Measurements from ENCODE around the gene CWH43. TPM values are rescaled to one million over a fixed set of nuclear protein-coding genes. Genes with fewer than 3 reads are reported as not detected.

CWH43 gene
- total and polyA plus RNA-seq, 2 donors (not counting 3 experiments of a cell fraction or from before 2014, with no cell fraction given) = not detected

DNA sequence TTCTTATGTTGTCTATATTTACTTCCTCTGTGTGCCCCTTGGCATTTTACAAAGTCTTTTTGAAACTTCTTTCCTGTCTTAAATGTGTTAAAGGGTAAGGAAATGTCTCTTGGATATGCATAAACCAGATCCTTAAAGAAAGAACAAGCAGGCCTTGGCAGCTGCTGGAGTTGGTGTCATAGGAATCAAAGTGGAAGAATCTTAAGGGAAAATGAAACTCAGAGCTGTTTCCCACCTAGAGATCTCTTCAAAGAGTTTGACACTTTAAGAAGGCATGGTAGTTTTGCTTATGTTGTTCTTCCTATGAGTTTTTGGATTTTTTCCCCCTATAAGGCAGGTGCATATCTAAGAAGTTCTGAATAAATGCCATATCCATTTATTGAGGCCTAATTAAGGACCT, 37.0 kb upstream of the CWH43 start:
- no peak overlapping the region for H3K27ac ChIP-seq (ENCODE audit: insufficient read depth, low read depth, low read length)
- no peak overlapping the region for H2AFZ ChIP-seq (ENCODE audit: low read depth, low read length)

More for the DNA sequence above, 37.0 kb upstream of the CWH43 start:
- CTCF ChIA-PET = no interaction called here
- Histone ChIP-seq H3K79me2 (ENCODE audit: control insufficient read depth, insufficient read depth, low read length) (no peaks in the 10 kb centered on the region), H3K36me3 (ENCODE audit: control insufficient read depth in 2 of 2, extremely low read depth in 1 of 2, insufficient read depth in 2 of 2, low read length in 2 of 2) (no peaks in the 10 kb centered on the region), H3K4me1 (ENCODE audit: control insufficient read depth, extremely low read depth, insufficient read depth, low read length) (no peaks in the 10 kb centered on the region), H3K9me3 (replicated peaks; ENCODE audit: control insufficient read depth, insufficient read depth, low read length) (no peaks in the 10 kb centered on the region), H3K9me1 (replicated peaks; ENCODE audit: control insufficient read depth, extremely low read depth, insufficient read depth, low read length) (no peaks in the 10 kb centered on the region), H3K27me3 (ENCODE audit: control insufficient read depth in 2 of 2, insufficient read depth in 2 of 2, low read length in 2 of 2) (peaks cover 0 to 5% of the 10 kb centered on the region in 2 experiments), H3K4me2 (ENCODE audit: insufficient read depth, low read length) (no peak overlapping the region), H4K20me1 (replicated peaks; ENCODE audit: control insufficient read depth, extremely low read depth, insufficient read depth, low read length) (no peaks in the 10 kb centered on the region), H3K4me3 (replicated peaks in 1 of 3; ENCODE audit: insufficient read depth in 1 of 3, low read depth in 1 of 3, low read length in 3 of 3) (no peak overlapping the region), H3K9ac (replicated peaks; ENCODE audit: extremely low read depth, insufficient read depth, low read length) (no peak overlapping the region)
- no peak for DNase-seq (ENCODE audit: low read depth, low spot score)
- TF ChIP-seq POLR2AphosphoS5 (IDR thresholded peaks at IDR 0.05; ENCODE audit: insufficient read depth, low read depth, low read length) (no peak), FOS (IDR thresholded peaks at IDR 0.05; ENCODE audit: borderline replicate concordance, insufficient read depth, low read length) (no peak), GATA2 (IDR thresholded peaks at IDR 0.05; ENCODE audit: insufficient read depth, insufficient read length, low read depth, low read length) (no peak), JUN (IDR thresholded peaks at IDR 0.05; ENCODE audit: borderline replicate concordance, insufficient read depth, insufficient read length, low read depth) (no peak), POLR2A (IDR thresholded peaks at IDR 0.05; ENCODE audit: low read depth, low read length) (no peak), MYC (IDR thresholded peaks at IDR 0.05; ENCODE audit: low read depth, low read length) (no peak), EZH2 (IDR thresholded peaks at IDR 0.05; ENCODE audit: borderline replicate concordance, low read depth, low read length, severe bottlenecking) (no peak)
- TF ChIP-seq, protein P1, sequence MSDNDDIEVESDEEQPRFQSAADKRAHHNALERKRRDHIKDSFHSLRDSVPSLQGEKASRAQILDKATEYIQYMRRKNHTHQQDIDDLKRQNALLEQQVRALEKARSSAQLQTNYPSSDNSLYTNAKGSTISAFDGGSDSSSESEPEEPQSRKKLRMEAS (IDR thresholded peaks at IDR 0.05; ENCODE audit: insufficient read depth, insufficient read length) = no peak
- TF ChIP-seq, protein P2, sequence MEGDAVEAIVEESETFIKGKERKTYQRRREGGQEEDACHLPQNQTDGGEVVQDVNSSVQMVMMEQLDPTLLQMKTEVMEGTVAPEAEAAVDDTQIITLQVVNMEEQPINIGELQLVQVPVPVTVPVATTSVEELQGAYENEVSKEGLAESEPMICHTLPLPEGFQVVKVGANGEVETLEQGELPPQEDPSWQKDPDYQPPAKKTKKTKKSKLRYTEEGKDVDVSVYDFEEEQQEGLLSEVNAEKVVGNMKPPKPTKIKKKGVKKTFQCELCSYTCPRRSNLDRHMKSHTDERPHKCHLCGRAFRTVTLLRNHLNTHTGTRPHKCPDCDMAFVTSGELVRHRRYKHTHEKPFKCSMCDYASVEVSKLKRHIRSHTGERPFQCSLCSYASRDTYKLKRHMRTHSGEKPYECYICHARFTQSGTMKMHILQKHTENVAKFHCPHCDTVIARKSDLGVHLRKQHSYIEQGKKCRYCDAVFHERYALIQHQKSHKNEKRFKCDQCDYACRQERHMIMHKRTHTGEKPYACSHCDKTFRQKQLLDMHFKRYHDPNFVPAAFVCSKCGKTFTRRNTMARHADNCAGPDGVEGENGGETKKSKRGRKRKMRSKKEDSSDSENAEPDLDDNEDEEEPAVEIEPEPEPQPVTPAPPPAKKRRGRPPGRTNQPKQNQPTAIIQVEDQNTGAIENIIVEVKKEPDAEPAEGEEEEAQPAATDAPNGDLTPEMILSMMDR (IDR thresholded peaks at IDR 0.05; ENCODE audit: extremely low read depth in 1 of 2, insufficient read depth in 1 of 2, low read depth in 1 of 2, low read length in 2 of 2) = no peak
- BruUV-seq (replicated peaks) = no TSS peak
- dilution Hi-C loops (cut with MboI; ENCODE audit: extremely low pct_ligation_motif_present, low sequenced_read_pairs) = no loop called here
- POLR2A ChIA-PET = no interaction called here
- FAIRE-seq = no peak
- intact Hi-C loops (cut with micrococcal nuclease) = no loop called here
